HG03558 (cell line): ENCODE results near the gene CA12.

ENCODE experiments used
- ATAC-seq: cut with Tn5 transposase; IDR thresholded peaks from one replicate; pipeline ENCODE4 v1.9.1; 2021; ENCODE audit warnings: moderate number of reproducible peaks; ENCODE audit not compliant: unreplicated experiment; ENCODE audit errors: extremely low read depth

CA12 gene

GRCh38 chr15:63402498-63403253 lies 21.0 kb upstream of the CA12 start:
- no peak for ATAC-seq

- ATAC-seq = no peak
Measured at GRCh38 chr15:63401714-63402497, 20.3 kb upstream of the CA12 start.

GRCh38 chr15:63401078-63401477 lies 19.4 kb upstream of the CA12 start:
- no peak for ATAC-seq

GRCh38 chr15:63398456-63398855 lies 16.8 kb upstream of the CA12 start:
- no peak for ATAC-seq

- no peak for ATAC-seq
Measured at GRCh38 chr15:63396152-63396928, 14.7 kb upstream of the CA12 start.

GRCh38 chr15:63395730-63396151 lies 14.1 kb upstream of the CA12 start:
- ATAC-seq = no peak

- no peak for ATAC-seq
Measured at GRCh38 chr15:63392361-63393009, 10.8 kb upstream of the CA12 start.

- no peak for ATAC-seq
Measured at GRCh38 chr15:63391669-63392360, 10.2 kb upstream of the CA12 start.

- ATAC-seq = no peak
Measured at GRCh38 chr15:63390689-63391088, 9.0 kb upstream of the CA12 start.

- no peak for ATAC-seq
Measured at GRCh38 chr15:63389902-63390670, 8.4 kb upstream of the CA12 start.

GRCh38 chr15:63388511-63388910 lies 6.9 kb upstream of the CA12 start:
- ATAC-seq = no peak

GRCh38 chr15:63387748-63388493 lies 6.3 kb upstream of the CA12 start:
- ATAC-seq = no peak

- no peak for ATAC-seq
Measured at GRCh38 chr15:63385911-63386531, 4.4 kb upstream of the CA12 start.

GRCh38 chr15:63384906-63385305 lies 3.3 kb upstream of the CA12 start:
- no peak for ATAC-seq

GRCh38 chr15:63382966-63383710 lies 1.5 kb upstream of the CA12 start:
- ATAC-seq = no peak

GRCh38 chr15:63380808-63381282 lies 801 bp downstream of the CA12 start:
- ATAC-seq = no peak

GRCh38 chr15:63380151-63380807 lies 1.4 kb downstream of the CA12 start:
- ATAC-seq = no peak
